GM23338 (cell line): ENCODE results near the gene STX4.

Source experiments
- TF ChIP-seq, protein P1 (sequence below), 2 experiments: fragments of 200-600 bp in 1 of 2; sonication (generic) in 1 of 2; conservative IDR thresholded peaks; 2 replicates each; pipeline versions ENCODE4 v1.5.1 to v1.6.1; 2016 to 2017; ENCODE audit warnings: antibody characterized with exemption in 2 of 2, low read depth in 2 of 2, mild to moderate bottlenecking in 2 of 2, moderate library complexity in 1 of 2
- TF ChIP-seq, protein P2 (sequence below): IDR thresholded peaks from one replicate; pipeline ENCODE4 v1.6.1; 2018; ENCODE audit warnings: antibody characterized with exemption; ENCODE audit not compliant: unreplicated experiment

DNA sequence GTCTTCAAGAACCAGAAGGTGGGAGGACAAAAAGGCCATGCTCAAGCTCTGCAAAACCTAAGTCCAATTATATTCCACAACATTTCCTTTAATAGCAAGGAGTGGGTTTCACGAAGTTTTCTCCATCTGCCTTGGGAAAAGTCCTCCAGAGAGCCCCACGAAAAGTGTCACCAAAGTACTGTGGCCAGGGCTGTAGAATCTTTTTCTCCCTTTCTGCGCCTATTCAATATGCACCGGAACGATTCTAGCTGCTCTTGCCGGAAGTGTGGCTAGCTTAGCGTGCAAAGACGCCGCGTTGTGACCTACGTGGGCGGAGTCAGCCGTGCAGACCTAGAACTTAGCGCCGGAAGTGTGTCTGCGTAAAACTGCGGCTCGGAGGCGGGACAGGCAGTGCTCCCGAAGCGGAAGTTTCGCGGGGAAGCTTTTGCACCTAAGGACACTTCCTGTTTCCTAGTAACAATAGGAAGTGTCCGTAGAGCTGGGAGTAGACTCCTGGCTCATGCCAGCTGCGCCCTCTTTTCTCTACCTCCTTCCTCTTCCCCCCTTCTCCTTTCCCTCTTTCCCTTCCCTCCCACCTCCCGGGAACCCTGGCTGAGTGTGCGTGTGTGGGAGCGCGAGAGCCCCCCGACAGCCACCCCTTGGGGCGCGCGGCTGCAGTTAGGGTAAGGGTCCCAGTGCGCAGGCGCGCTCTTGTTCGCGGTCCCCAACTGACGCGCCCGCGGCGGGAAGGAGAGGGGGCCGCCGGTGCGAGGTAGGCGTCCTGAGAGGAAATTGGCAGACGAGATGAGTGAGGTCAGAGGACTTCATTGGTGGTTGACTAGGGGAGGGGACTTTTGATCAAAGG lies 40.8 kb downstream of the STX4 start, which contains the start of the genes ZNF646 and ZNF668:
- TF ChIP-seq, protein P1, sequence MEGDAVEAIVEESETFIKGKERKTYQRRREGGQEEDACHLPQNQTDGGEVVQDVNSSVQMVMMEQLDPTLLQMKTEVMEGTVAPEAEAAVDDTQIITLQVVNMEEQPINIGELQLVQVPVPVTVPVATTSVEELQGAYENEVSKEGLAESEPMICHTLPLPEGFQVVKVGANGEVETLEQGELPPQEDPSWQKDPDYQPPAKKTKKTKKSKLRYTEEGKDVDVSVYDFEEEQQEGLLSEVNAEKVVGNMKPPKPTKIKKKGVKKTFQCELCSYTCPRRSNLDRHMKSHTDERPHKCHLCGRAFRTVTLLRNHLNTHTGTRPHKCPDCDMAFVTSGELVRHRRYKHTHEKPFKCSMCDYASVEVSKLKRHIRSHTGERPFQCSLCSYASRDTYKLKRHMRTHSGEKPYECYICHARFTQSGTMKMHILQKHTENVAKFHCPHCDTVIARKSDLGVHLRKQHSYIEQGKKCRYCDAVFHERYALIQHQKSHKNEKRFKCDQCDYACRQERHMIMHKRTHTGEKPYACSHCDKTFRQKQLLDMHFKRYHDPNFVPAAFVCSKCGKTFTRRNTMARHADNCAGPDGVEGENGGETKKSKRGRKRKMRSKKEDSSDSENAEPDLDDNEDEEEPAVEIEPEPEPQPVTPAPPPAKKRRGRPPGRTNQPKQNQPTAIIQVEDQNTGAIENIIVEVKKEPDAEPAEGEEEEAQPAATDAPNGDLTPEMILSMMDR (conservative IDR thresholded peaks at IDR 0.05; ENCODE audit: low read depth in 2 of 2): no peak
- TF ChIP-seq, protein P2, sequence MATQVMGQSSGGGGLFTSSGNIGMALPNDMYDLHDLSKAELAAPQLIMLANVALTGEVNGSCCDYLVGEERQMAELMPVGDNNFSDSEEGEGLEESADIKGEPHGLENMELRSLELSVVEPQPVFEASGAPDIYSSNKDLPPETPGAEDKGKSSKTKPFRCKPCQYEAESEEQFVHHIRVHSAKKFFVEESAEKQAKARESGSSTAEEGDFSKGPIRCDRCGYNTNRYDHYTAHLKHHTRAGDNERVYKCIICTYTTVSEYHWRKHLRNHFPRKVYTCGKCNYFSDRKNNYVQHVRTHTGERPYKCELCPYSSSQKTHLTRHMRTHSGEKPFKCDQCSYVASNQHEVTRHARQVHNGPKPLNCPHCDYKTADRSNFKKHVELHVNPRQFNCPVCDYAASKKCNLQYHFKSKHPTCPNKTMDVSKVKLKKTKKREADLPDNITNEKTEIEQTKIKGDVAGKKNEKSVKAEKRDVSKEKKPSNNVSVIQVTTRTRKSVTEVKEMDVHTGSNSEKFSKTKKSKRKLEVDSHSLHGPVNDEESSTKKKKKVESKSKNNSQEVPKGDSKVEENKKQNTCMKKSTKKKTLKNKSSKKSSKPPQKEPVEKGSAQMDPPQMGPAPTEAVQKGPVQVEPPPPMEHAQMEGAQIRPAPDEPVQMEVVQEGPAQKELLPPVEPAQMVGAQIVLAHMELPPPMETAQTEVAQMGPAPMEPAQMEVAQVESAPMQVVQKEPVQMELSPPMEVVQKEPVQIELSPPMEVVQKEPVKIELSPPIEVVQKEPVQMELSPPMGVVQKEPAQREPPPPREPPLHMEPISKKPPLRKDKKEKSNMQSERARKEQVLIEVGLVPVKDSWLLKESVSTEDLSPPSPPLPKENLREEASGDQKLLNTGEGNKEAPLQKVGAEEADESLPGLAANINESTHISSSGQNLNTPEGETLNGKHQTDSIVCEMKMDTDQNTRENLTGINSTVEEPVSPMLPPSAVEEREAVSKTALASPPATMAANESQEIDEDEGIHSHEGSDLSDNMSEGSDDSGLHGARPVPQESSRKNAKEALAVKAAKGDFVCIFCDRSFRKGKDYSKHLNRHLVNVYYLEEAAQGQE: no peak
